ENCODE measurements around the gene PGLYRP1. TPM values are rescaled to one million over a fixed set of nuclear protein-coding genes. Genes with fewer than 3 reads are reported as not detected.

Gene PGLYRP1
- total and polyA plus RNA-seq, 2 of the 4 experiments (the other 2 are of a cell fraction) = not detected

DNA sequence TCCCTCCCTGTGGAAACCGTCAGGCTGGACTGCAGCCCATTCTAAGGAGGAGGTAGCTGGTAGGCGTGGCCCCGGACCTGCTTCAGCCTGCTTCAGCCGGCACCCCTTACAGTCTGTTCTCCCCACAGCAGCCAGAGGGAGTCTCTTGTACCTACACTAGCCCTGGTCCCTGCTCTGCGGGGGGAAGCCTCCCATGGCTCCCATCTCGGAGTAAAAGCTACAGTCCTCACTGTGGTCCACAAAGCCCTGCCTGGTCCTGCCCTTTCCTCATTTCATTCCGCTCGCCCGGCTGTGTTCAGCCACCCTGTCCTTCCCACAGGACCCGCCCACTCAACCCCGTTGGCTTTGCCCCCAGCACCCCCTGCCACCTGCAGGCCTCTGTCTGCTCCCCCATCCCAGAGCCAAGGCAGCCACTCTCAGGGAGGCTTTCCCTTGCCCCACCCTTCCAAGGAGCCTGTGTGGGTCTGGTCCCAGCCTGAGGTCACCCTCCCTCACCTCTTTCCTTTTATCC, 1.3 kb downstream of the PGLYRP1 start:
- no peak overlapping the region for H3K23ac ChIP-seq (ENCODE audit: low read depth, low read length)
- no peak overlapping the region for H2BK15ac ChIP-seq (ENCODE audit: low read depth, low read length)
- 60% methylated on average over 1 of the region's 11 CpGs; no CpG with 5 or more reads in 1 of the 2 experiments for WGBS, 2 experiments (ENCODE audit: extremely low coverage in 2 of 2, insufficient read length in 1 of 2)
- dilution Hi-C loops (cut with HindIII; ENCODE audit: low sequenced_read_pairs, unreplicated experiment) = no loop called here
- H3K27me3 ChIP-seq (ENCODE audit: control insufficient read depth, insufficient read depth, low read length) = peaks cover 2% of the 10 kb centered on the region; the same call in 1 of the 2 replicates
- TF ChIP-seq MAFK (IDR thresholded peaks at IDR 0.05; ENCODE audit: low read depth, low read length) (no peak), MXI1 (IDR thresholded peaks at IDR 0.05; ENCODE audit: borderline replicate concordance, low read depth, low read length) (no peak), RAD21 (IDR thresholded peaks at IDR 0.05; ENCODE audit: low read length) (no peak), NFE2L2 (IDR thresholded peaks at IDR 0.05; ENCODE audit: low read depth, low read length) (no peak), MAZ (IDR thresholded peaks at IDR 0.05; ENCODE audit: borderline replicate concordance, low read depth, low read length) (no peak)
- H2AFZ ChIP-seq (replicated peaks; ENCODE audit: low read length, poor library complexity) = no peak overlapping the region
- H3K9me1 ChIP-seq (ENCODE audit: insufficient read depth, low read length) = 0 out of 2 replicates have a peak, but pooled peaks cover 3% of the 10 kb centered on the region
- H3K36me3 ChIP-seq (ENCODE audit: control insufficient read depth, insufficient read depth, low read length) = no peaks in the 10 kb centered on the region
- H3K9ac ChIP-seq (ENCODE audit: low read depth, low read length) = no peak overlapping the region
- intact Hi-C loops (cut with micrococcal nuclease) = no loop called here
- H2AK9ac ChIP-seq (replicated peaks; ENCODE audit: low read depth, low read length, poor library complexity) = no peak overlapping the region
- no peaks in the 10 kb centered on the region for H3K4me1 ChIP-seq (ENCODE audit: control insufficient read depth, insufficient read depth, low read length)
- H2BK120ac ChIP-seq (ENCODE audit: low read depth, low read length) = no peak overlapping the region
- H4K20me1 ChIP-seq (ENCODE audit: insufficient read depth, low read length) = peaks cover 4% of the 10 kb centered on the region; the same call in 1 of the 2 replicates
- H3K79me1 ChIP-seq (ENCODE audit: low read depth in 1 of 2, low read length in 2 of 2) = no peaks in the 10 kb centered on the region
- no peak overlapping the region for H2BK20ac ChIP-seq (ENCODE audit: low read depth, low read length)
- H3K4me3 ChIP-seq (ENCODE audit: insufficient read depth, low read depth, low read length) = no peak overlapping the region
- CTCF ChIA-PET = no interaction called here
- H3K4ac ChIP-seq (ENCODE audit: low read depth, low read length) = no peak overlapping the region
- H4K5ac ChIP-seq (ENCODE audit: low read depth, low read length) = no peak overlapping the region
- ATAC-seq (ENCODE audit: low read depth) (no peak), DNase-seq (no peak)
- H2BK5ac ChIP-seq (ENCODE audit: low read depth, low read length, poor library complexity, severe bottlenecking) = no peak overlapping the region
- in situ Hi-C loops (cut with MboI; ENCODE audit: low sequenced_read_pairs) = loop anchor here (10.0 kb wide), 1 partner anchor 53 kb away; no protein-coding TSS in a partner anchor
- no peak overlapping the region for H3K27ac ChIP-seq (ENCODE audit: insufficient read depth, low read length)
- H2AK5ac ChIP-seq (ENCODE audit: low read depth, low read length) = no peak overlapping the region
- H3K56ac ChIP-seq (ENCODE audit: extremely low read depth, insufficient read depth, low read length) = no peak overlapping the region
- no peak overlapping the region for H3K4me2 ChIP-seq (ENCODE audit: low read depth, low read length)
- H3K9me3 ChIP-seq (ENCODE audit: control insufficient read depth, insufficient read depth, low read length) = no peaks in the 10 kb centered on the region
- no TSS peak for BruUV-seq (replicated peaks)
- POLR2A ChIA-PET (ENCODE audit: unreplicated experiment) = no interaction called here
- no peak overlapping the region for H4K8ac ChIP-seq (ENCODE audit: low read depth in 2 of 2, low read length in 2 of 2)
- H3K14ac ChIP-seq (replicated peaks; ENCODE audit: low read depth, low read length) = no peak overlapping the region
- H3K18ac ChIP-seq (ENCODE audit: low read depth, low read length) = no peak overlapping the region
- no peak overlapping the region for H4K91ac ChIP-seq (ENCODE audit: insufficient read depth, low read depth, low read length)
